Colonic mucosa (tissue), 4 donors: ENCODE results near the gene ERVFRD-1. TPM values are rescaled to one million over a fixed set of nuclear protein-coding genes. Genes with fewer than 3 reads are reported as not detected.

ENCODE experiments used
- DNase-seq: peaks from one replicate; pipeline ENCODE4 v3.0.0-alpha.2; 2020
- H3K27ac ChIP-seq: fragments of 200-600 bp; one replicate; pipeline ENCODE4 v1.8.0; 2021
- H3K27me3 ChIP-seq: fragments of 200-600 bp; one replicate; pipeline ENCODE4 v1.8.0; 2021
- H3K36me3 ChIP-seq: fragments of 200-600 bp; one replicate; pipeline ENCODE4 v1.8.0; 2021
- H3K4me1 ChIP-seq: fragments of 200-600 bp; one replicate; pipeline ENCODE4 v1.8.0; 2021; ENCODE audit warnings: mild to moderate bottlenecking
- H3K4me3 ChIP-seq: fragments of 200-600 bp; one replicate; pipeline ENCODE4 v1.8.0; 2021
- H3K9ac ChIP-seq, 2 donors: one replicate each; pipeline ENCODE4 v1.7.0; 2013; ENCODE audit warnings: control low read depth in 2 of 2, low read depth in 2 of 2, low read length in 2 of 2
- H3K9me3 ChIP-seq: fragments of 200-600 bp; one replicate; pipeline ENCODE4 v1.8.0; 2021
- CTCF ChIP-seq: fragments of 200-600 bp; IDR thresholded peaks from one replicate; pipeline ENCODE4 v1.8.0; 2022; ENCODE audit warnings: antibody characterized with exemption, mild to moderate bottlenecking
- intact Hi-C: fragments of 100-400 bp; cut with DNase I; formaldehyde crosslinking; loops from one replicate; pipeline ENCODE4 v1.14.1; 2022
- total RNA-seq, 2 donors: library from RNA; stranded (reverse); fragmentation: NEBNext Ultra II Directional in 1 of 2; extraction: Animal tissue kit (Norgen Biotek cat#: 25700) in 1 of 2; gene quantifications; one replicate each; pipeline ENCODE4 v1.2.1, GENCODE V29; 2021
- donor health status: healthy.
- donor health status: DM: no; HTN: no; CAD: no.
- donor health status: DM: no; HTN: no; CAD: no.

ERVFRD-1 gene
- total RNA-seq, 2 donors from 2014 or later, result 0.10 TPM; not detected in 1

- H3K27ac ChIP-seq, result no peak overlapping the region
- H3K4me1 ChIP-seq, result no peaks in the 10 kb centered on the region
- no peaks in the 10 kb centered on the region for H3K36me3 ChIP-seq
- no peak overlapping the region for H3K4me3 ChIP-seq
- no peaks in the 10 kb centered on the region for H3K9me3 ChIP-seq
- intact Hi-C loops, result no loop called here
- no peak for TF ChIP-seq CTCF
- no peak overlapping the region for H3K9ac ChIP-seq
- no peak for DNase-seq
- no peaks in the 10 kb centered on the region for H3K27me3 ChIP-seq
Observed at GRCh38 chr6:11133281-11133680, 21.8 kb upstream of the ERVFRD-1 start.

DNA sequence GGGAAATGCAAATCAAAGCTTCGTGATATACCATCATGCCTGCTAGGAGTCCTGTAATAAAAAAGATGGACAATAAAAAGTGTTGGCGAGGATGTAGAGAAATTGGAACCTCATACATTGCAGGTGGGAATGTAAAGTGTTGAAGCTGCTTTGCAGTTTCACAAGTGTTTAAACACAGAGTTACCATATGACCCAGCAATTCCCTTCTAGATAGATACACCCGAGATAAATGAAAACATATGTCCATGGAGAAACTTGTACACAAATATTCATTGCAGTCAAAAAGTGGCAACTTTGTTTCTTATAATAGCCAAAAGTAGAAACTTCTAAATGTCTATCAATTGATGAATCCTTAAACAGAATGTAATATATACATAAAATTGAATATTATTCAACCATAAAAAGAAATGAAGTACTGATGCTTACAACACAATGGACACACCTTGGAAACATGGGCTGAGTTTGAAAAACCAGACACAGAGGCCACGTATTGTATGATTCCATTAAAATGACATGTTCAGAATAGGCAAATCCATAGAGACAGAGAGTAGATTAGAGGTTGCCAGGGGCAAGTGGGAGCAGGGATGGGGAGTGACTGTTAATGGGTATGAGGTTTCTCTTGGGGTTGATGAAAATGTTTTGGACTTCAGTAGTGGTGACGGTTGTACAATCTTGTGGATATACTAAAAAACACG is 20.8 kb upstream of the ERVFRD-1 start:
- no peak overlapping the region for H3K9ac ChIP-seq
- no peaks in the 10 kb centered on the region for H3K36me3 ChIP-seq
- no peaks in the 10 kb centered on the region for H3K4me1 ChIP-seq
- no peaks in the 10 kb centered on the region for H3K9me3 ChIP-seq
- no peak overlapping the region for H3K27ac ChIP-seq
- no peak for TF ChIP-seq CTCF
- H3K4me3 ChIP-seq, result no peak overlapping the region
- H3K27me3 ChIP-seq, result no peaks in the 10 kb centered on the region
- DNase-seq, result no peak
- intact Hi-C loops, result no loop called here

DNA sequence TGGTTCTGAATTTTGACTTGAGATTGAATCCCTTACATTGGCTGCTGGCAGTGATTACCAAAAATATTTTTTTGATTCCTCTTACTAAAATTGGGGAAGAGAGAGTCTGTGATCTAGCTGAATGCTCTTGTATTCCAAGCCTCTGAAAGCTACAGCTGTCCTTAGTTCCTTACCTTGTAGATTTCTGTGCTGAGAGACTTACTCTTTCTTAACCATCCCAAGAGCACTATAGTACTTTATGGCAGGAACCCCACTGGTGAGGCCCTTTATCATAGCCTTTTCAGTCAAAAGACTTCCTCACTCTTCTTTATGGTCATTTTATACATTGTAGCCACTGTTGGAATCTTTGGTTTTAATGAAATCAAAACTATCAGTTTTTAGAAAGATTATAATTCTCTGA is 19.1 kb upstream of the ERVFRD-1 start:
- no peak for TF ChIP-seq CTCF
- no peak overlapping the region for H3K4me3 ChIP-seq
- no peak overlapping the region for H3K27ac ChIP-seq

GRCh38 chr6:11129908-11130565 is 18.5 kb upstream of the ERVFRD-1 start:
- no peaks in the 10 kb centered on the region for H3K9me3 ChIP-seq
- intact Hi-C loops, result no loop called here
- DNase-seq, result no peak
- no peaks in the 10 kb centered on the region for H3K27me3 ChIP-seq
- no peak overlapping the region for H3K4me3 ChIP-seq
- H3K9ac ChIP-seq, result no peak overlapping the region
- no peaks in the 10 kb centered on the region for H3K36me3 ChIP-seq
- H3K27ac ChIP-seq, result no peak overlapping the region
- no peak for TF ChIP-seq CTCF
- H3K4me1 ChIP-seq, result no peaks in the 10 kb centered on the region

More for the DNA sequence above, 19.1 kb upstream of the ERVFRD-1 start:
- DNase-seq, result no peak
- no peaks in the 10 kb centered on the region for H3K27me3 ChIP-seq
- H3K9ac ChIP-seq, result no peak overlapping the region
- H3K9me3 ChIP-seq, result no peaks in the 10 kb centered on the region
- H3K4me1 ChIP-seq, result no peaks in the 10 kb centered on the region
- intact Hi-C loops, result no loop called here
- no peaks in the 10 kb centered on the region for H3K36me3 ChIP-seq

DNA sequence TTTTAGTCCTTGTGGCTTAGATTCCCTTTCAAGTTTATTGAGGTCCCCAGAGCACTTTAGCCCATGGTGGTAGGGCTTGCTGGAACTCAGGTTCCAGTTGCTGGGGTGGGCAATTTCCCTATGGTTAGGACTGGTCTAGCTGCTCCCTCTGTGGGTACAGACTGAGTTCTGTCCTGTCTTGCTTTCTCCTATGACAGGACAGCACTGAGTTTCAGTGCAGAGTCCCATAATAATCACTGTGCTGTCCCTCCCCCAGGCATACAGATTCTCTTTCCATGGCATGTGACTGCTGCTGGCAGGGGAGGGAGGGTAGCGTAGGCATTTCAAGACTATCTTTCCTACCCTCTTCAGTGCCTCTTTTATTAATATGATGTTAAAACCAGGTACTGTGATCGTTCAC is 17.1 kb upstream of the ERVFRD-1 start:
- H3K27me3 ChIP-seq, result no peaks in the 10 kb centered on the region
- no peak overlapping the region for H3K27ac ChIP-seq
- H3K9me3 ChIP-seq, result no peaks in the 10 kb centered on the region
- no peak overlapping the region for H3K9ac ChIP-seq
- no peak overlapping the region for H3K4me3 ChIP-seq
- H3K36me3 ChIP-seq, result no peaks in the 10 kb centered on the region
- peak; percentile 14 for DNase-seq
- intact Hi-C loops, result no loop called here
- TF ChIP-seq CTCF, result no peak
- H3K4me1 ChIP-seq, result no peaks in the 10 kb centered on the region
